ENCODE results near the gene CLEC19A.

CLEC19A gene

GRCh38 chr16:19331794-19332193 lies 46.3 kb downstream of the CLEC19A start:
- H3K36me3 ChIP-seq (ENCODE audit: insufficient read depth, low read depth, low read length), result no peaks in the 10 kb centered on the region

DNA sequence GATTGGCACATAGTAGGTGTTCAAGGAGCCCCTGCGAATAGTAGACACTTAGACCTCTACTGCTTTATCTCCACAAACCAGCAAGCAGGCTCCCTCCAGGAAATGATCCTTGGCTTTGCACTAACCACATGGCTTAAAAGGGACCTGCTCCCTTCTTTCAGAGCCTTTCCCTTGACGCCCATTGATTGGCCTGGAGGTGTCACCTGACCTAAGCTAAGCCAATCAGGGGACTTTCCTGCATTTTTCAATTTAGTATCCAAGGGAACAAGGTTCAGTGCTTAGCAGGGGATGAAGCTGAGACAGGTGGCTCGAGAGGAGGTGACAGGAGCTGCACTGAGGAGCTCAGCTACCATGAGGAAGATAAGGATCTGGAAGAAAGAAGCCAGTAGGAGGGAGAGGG lies 52.8 kb downstream of the CLEC19A start:
- no peak overlapping the region for H3K9ac ChIP-seq (ENCODE audit: low read depth, low read length)
- H3K27me3 ChIP-seq (ENCODE audit: insufficient read depth, low read length), result no peaks in the 10 kb centered on the region
- H3K4me1 ChIP-seq (ENCODE audit: insufficient read depth, low read length), result no peaks in the 10 kb centered on the region

More at GRCh38 chr16:19331794-19332193, 46.3 kb downstream of the CLEC19A start:
- Histone ChIP-seq H3K4me3 (ENCODE audit: low read length) (no peak overlapping the region), H3K9ac (ENCODE audit: low read depth, low read length) (no peak overlapping the region), H3K4me1 (ENCODE audit: insufficient read depth, low read length) (no peaks in the 10 kb centered on the region; the same call in 1 of the 2 replicates), H3K27me3 (ENCODE audit: insufficient read depth, low read length) (no peaks in the 10 kb centered on the region), H3K27ac (ENCODE audit: low read length) (no peak overlapping the region), H3K9me3 (ENCODE audit: insufficient read depth, low read depth, low read length) (no peaks in the 10 kb centered on the region; the same call in 1 of the 2 replicates)

GRCh38 chr16:19344224-19344801 lies 58.8 kb downstream of the CLEC19A start:
- H3K27me3 ChIP-seq (ENCODE audit: insufficient read depth, low read length), result no peaks in the 10 kb centered on the region
- H3K4me3 ChIP-seq (ENCODE audit: low read length), result no peak overlapping the region
- H3K4me1 ChIP-seq (ENCODE audit: insufficient read depth, low read length), result peaks cover 24% of the 10 kb centered on the region; the same call in 1 of the 2 replicates
- no peak overlapping the region for H3K9ac ChIP-seq (ENCODE audit: low read depth, low read length)
- H3K36me3 ChIP-seq (ENCODE audit: insufficient read depth, low read depth, low read length), result no peaks in the 10 kb centered on the region
- H3K9me3 ChIP-seq (ENCODE audit: insufficient read depth, low read depth, low read length), result no peaks in the 10 kb centered on the region
- H3K27ac ChIP-seq (ENCODE audit: low read length), result no peak overlapping the region

More for the DNA sequence above, 52.8 kb downstream of the CLEC19A start:
- H3K9me3 ChIP-seq (ENCODE audit: insufficient read depth, low read depth, low read length), result no peaks in the 10 kb centered on the region
- H3K27ac ChIP-seq (ENCODE audit: low read length), result no peak overlapping the region
- H3K36me3 ChIP-seq (ENCODE audit: insufficient read depth, low read depth, low read length), result no peaks in the 10 kb centered on the region
- H3K4me3 ChIP-seq (ENCODE audit: low read length), result no peak overlapping the region

DNA sequence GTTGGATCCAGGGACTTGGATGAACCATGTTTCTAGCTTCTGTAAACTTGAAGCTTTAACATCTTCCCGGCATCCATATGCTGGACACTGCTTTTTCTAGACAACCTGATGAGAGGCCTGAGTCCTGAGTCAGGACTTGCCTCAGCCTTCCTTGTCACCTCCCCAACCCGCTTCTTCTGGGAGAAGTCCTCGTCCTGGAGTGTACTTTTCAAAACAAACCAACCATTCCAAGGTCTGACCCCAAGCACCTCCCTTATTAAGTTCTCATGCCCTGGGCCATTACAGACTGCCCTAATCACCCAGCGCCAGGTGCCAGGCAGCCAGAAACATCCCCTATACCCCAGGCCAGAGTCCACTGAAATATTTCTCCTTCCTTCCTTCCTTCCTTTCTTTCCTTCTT lies 59.4 kb downstream of the CLEC19A start:
- H3K9ac ChIP-seq (ENCODE audit: low read depth, low read length), result no peak overlapping the region
- H3K27me3 ChIP-seq (ENCODE audit: insufficient read depth, low read length), result no peaks in the 10 kb centered on the region
- H3K36me3 ChIP-seq (ENCODE audit: insufficient read depth, low read depth, low read length), result no peaks in the 10 kb centered on the region
- H3K4me1 ChIP-seq (ENCODE audit: insufficient read depth, low read length), result peaks cover 26% of the 10 kb centered on the region; the same call in 1 of the 2 replicates
- no peak overlapping the region for H3K4me3 ChIP-seq (ENCODE audit: low read length)
- no peaks in the 10 kb centered on the region for H3K9me3 ChIP-seq (ENCODE audit: insufficient read depth, low read depth, low read length)
- H3K27ac ChIP-seq (ENCODE audit: low read length), result no peak overlapping the region

- Histone ChIP-seq H3K27ac (ENCODE audit: low read length) (no peak overlapping the region), H3K27me3 (ENCODE audit: insufficient read depth, low read length) (no peaks in the 10 kb centered on the region), H3K4me3 (ENCODE audit: low read length) (no peak overlapping the region), H3K9ac (ENCODE audit: low read depth, low read length) (no peak overlapping the region), H3K36me3 (ENCODE audit: insufficient read depth, low read depth, low read length) (no peaks in the 10 kb centered on the region), H3K4me1 (ENCODE audit: insufficient read depth, low read length) (peaks cover 26% of the 10 kb centered on the region; the same call in 1 of the 2 replicates), H3K9me3 (ENCODE audit: insufficient read depth, low read depth, low read length) (no peaks in the 10 kb centered on the region)
Measured at GRCh38 chr16:19346335-19346922, 60.9 kb downstream of the CLEC19A start.

DNA sequence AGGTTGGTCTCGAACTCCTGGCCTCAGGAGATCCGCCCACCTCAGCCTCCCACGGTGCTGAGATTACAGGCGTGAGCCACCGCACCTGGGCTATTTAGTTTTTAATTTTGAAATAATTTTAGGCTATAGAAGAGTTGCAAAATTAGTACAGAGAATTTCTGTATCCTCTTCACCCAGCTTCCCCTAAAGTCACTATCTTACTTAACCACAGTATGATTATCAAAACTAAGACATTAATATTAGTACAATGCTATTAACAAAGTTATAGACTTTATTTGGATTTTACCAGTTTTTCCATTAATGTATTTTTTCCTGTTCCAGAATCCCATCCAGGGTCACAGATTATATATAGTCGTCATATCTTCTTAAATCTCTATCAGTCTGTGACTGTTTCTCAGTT lies 62.6 kb downstream of the CLEC19A start:
- Histone ChIP-seq H3K4me1 (ENCODE audit: insufficient read depth, low read length) (peaks cover 26% of the 10 kb centered on the region; the same call in 1 of the 2 replicates), H3K27ac (ENCODE audit: low read length) (no peak overlapping the region), H3K36me3 (ENCODE audit: insufficient read depth, low read depth, low read length) (no peaks in the 10 kb centered on the region), H3K9ac (ENCODE audit: low read depth, low read length) (peak overlapping the region; percentile 77; the same call in 1 of the 2 replicates), H3K4me3 (ENCODE audit: low read length) (peak overlapping the region; percentile 52; the same call in 1 of the 2 replicates), H3K9me3 (ENCODE audit: insufficient read depth, low read depth, low read length) (no peaks in the 10 kb centered on the region), H3K27me3 (ENCODE audit: insufficient read depth, low read length) (no peaks in the 10 kb centered on the region)

DNA sequence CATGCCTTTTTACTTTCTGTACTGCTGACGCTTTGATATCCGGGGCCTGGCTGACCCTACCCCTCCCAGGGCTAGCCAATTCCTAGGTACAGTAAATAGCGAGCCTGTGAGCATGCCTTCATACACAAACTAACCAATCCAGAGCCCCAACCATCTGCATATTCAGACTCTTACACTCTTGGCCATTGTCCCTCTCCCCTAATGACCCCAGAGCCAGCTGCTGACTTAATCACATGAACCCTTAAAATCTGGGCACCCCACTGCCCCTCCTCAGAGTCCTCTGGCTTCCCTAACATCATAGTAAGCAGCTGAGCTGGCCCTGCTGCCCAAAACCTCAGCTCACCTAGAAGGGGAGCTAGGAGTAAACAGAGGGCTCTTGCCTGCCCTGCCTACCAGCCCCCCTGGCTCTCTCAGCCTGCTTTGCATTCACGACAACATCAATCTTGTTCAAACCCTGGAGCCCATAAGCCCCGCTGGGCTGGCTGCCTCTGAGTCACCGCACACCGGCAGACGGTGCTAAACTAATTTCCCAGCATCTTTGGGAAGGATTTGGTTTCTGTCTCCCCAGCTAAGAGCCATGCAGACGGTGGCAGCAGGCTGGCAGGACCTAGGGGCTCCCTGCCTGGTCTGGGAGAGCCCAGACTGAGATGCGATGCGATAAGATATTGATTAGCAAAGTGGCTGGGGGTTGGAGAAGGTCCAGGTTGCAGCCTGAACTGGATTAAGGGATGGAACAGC lies 63.2 kb downstream of the CLEC19A start:
- H3K4me1 ChIP-seq (ENCODE audit: insufficient read depth, low read length), result peaks cover 26% of the 10 kb centered on the region; the same call in 1 of the 2 replicates
- H3K4me3 ChIP-seq (ENCODE audit: low read length), result peak overlapping the region; percentile 52
- no peaks in the 10 kb centered on the region for H3K9me3 ChIP-seq (ENCODE audit: insufficient read depth, low read depth, low read length)
- H3K27me3 ChIP-seq (ENCODE audit: insufficient read depth, low read length), result no peaks in the 10 kb centered on the region
- H3K9ac ChIP-seq (ENCODE audit: low read depth, low read length), result peak overlapping the region; percentile 77
- no peaks in the 10 kb centered on the region for H3K36me3 ChIP-seq (ENCODE audit: insufficient read depth, low read depth, low read length)
- H3K27ac ChIP-seq (ENCODE audit: low read length), result peak overlapping the region; percentile 51

DNA sequence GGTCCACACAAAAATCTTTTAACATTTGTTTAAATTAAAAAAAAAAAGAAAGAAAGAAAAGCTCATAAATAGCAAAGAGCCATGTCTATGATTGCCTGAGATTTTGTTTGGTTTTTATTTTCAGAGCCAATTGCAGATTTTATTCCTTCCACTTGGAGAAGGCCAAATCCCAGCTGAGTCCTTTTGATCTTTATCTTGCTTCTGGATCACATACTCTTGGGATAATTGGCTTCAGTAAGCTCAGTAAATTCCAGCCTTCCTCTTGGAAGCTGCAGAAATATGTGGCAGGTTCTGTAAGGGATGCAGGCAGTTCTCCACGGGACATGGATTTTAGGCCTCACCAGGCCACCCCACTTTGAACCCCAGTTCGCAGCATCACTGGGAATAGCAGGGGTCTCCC lies 68.8 kb downstream of the CLEC19A start:
- H3K27ac ChIP-seq (ENCODE audit: low read length), result no peak overlapping the region

GRCh38 chr16:19356024-19356952 lies 70.8 kb downstream of the CLEC19A start:
- Histone ChIP-seq H3K27me3 (ENCODE audit: insufficient read depth, low read length) (no peaks in the 10 kb centered on the region), H3K9me3 (ENCODE audit: insufficient read depth, low read depth, low read length) (no peaks in the 10 kb centered on the region), H3K27ac (ENCODE audit: low read length) (no peak overlapping the region), H3K4me1 (ENCODE audit: insufficient read depth, low read length) (no peaks in the 10 kb centered on the region), H3K4me3 (ENCODE audit: low read length) (no peak overlapping the region), H3K36me3 (ENCODE audit: insufficient read depth, low read depth, low read length) (no peaks in the 10 kb centered on the region), H3K9ac (ENCODE audit: low read depth, low read length) (no peak overlapping the region)

More for the DNA sequence above, 68.8 kb downstream of the CLEC19A start:
- H3K4me1 ChIP-seq (ENCODE audit: insufficient read depth, low read length), result peaks cover 2% of the 10 kb centered on the region; the same call in 1 of the 2 replicates
- H3K9me3 ChIP-seq (ENCODE audit: insufficient read depth, low read depth, low read length), result no peaks in the 10 kb centered on the region
- no peak overlapping the region for H3K4me3 ChIP-seq (ENCODE audit: low read length)
- no peaks in the 10 kb centered on the region for H3K36me3 ChIP-seq (ENCODE audit: insufficient read depth, low read depth, low read length)
- no peaks in the 10 kb centered on the region for H3K27me3 ChIP-seq (ENCODE audit: insufficient read depth, low read length)
- no peak overlapping the region for H3K9ac ChIP-seq (ENCODE audit: low read depth, low read length)

- Histone ChIP-seq H3K4me3 (ENCODE audit: low read length) (no peak overlapping the region), H3K27ac (ENCODE audit: low read length) (no peak overlapping the region), H3K9me3 (ENCODE audit: insufficient read depth, low read depth, low read length) (no peaks in the 10 kb centered on the region), H3K4me1 (ENCODE audit: insufficient read depth, low read length) (no peaks in the 10 kb centered on the region), H3K9ac (ENCODE audit: low read depth, low read length) (no peak overlapping the region), H3K36me3 (ENCODE audit: insufficient read depth, low read depth, low read length) (no peaks in the 10 kb centered on the region), H3K27me3 (ENCODE audit: insufficient read depth, low read length) (no peaks in the 10 kb centered on the region)
Measured at GRCh38 chr16:19359556-19359955, 74.0 kb downstream of the CLEC19A start.

All from iPS-20b (cell line).